ENCODE measurements around the gene RPL29.

The RPL29 gene

GRCh38 chr3:51945031-51945840, 50.5 kb downstream of the RPL29 start:
- no peak overlapping the region for H2AFZ ChIP-seq (ENCODE audit: low read depth, low read length)
- H3K9me3 ChIP-seq (ENCODE audit: low read length) = no peaks in the 10 kb centered on the region
- no peaks in the 10 kb centered on the region for H3K36me3 ChIP-seq (ENCODE audit: insufficient read depth, low read length)
- H3K4me1 ChIP-seq (ENCODE audit: insufficient read depth, low read length) = peaks cover 16% of the 10 kb centered on the region
- H3K27me3 ChIP-seq (ENCODE audit: insufficient read depth, low read length) = no peaks in the 10 kb centered on the region
- no peak overlapping the region for H3K4me3 ChIP-seq (ENCODE audit: low read length)

DNA sequence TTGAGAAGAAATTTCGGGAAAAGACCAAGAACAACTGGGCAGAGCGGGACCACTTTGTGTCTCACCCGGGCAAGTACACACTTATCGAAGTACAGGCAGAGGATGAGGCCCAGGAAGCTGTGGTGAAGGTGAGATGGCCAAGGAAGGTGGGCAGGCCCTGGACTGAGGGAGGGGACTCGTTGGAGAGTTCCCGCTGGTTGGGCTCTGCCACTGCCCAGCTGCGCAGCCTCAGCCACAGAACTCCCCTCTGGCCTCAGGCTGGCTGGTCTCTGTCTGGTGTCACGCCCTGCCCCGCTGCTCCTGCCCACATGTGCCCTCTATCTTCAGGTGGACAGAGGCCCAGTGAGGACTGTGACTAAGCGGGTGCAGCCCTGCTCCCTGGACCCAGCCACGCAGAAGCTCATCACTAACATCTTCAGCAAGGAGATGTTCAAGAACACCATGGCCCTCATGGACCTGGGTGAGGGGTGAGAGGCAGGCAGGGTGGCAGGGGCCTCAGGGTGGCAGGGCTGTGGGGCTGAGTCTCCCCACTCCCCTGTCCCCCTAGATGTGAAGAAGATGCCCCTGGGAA, 51.2 kb downstream of the RPL29 start:
- no peaks in the 10 kb centered on the region for H3K27me3 ChIP-seq (ENCODE audit: insufficient read depth, low read length)

More for the DNA sequence above, 51.2 kb downstream of the RPL29 start:
- Histone ChIP-seq H3K36me3 (ENCODE audit: insufficient read depth, low read length) (no peaks in the 10 kb centered on the region), H3K4me1 (ENCODE audit: insufficient read depth, low read length) (peaks cover 16% of the 10 kb centered on the region), H3K4me3 (ENCODE audit: low read length) (no peak overlapping the region), H2AFZ (ENCODE audit: low read depth, low read length) (no peak overlapping the region), H3K9me3 (ENCODE audit: low read length) (no peaks in the 10 kb centered on the region)
